ENCODE measurements around the gene CBX4.

GRCh38 chr17:79824234-79824633, 15.0 kb downstream of the CBX4 start:
- TF ChIP-seq POLR2AphosphoS5 (IDR thresholded peaks at IDR 0.05; ENCODE audit: low read depth, low read length) (no peak), REST (IDR thresholded peaks at IDR 0.05; ENCODE audit: insufficient read depth in 1 of 2, low read depth in 2 of 2, low read length in 2 of 2) (no peak), TAF1 (IDR thresholded peaks at IDR 0.05; ENCODE audit: borderline replicate concordance, insufficient read depth, low read length) (no peak), SIN3A (IDR thresholded peaks at IDR 0.05; ENCODE audit: borderline replicate concordance, insufficient read depth, low read length) (no peak), FOXP2 (optimal IDR thresholded peaks at IDR 0.05; ENCODE audit: borderline replicate concordance, extremely low read depth, extremely low read length, insufficient read depth) (no peak)
